ENCODE measurements around the gene CENPP. TPM values are rescaled to one million over a fixed set of nuclear protein-coding genes. Genes with fewer than 3 reads are reported as not detected.

The CENPP gene
- polyA plus RNA-seq, 4 donors: 0.22 to 3.5 (median 2.0) TPM

- no peak overlapping the region for H3K27ac ChIP-seq (ENCODE audit: low read depth in 1 of 3, low read length in 2 of 3)
- no peak for FAIRE-seq
Measured at GRCh38 chr9:92500725-92501124, 175.0 kb downstream of the CENPP start.

DNA sequence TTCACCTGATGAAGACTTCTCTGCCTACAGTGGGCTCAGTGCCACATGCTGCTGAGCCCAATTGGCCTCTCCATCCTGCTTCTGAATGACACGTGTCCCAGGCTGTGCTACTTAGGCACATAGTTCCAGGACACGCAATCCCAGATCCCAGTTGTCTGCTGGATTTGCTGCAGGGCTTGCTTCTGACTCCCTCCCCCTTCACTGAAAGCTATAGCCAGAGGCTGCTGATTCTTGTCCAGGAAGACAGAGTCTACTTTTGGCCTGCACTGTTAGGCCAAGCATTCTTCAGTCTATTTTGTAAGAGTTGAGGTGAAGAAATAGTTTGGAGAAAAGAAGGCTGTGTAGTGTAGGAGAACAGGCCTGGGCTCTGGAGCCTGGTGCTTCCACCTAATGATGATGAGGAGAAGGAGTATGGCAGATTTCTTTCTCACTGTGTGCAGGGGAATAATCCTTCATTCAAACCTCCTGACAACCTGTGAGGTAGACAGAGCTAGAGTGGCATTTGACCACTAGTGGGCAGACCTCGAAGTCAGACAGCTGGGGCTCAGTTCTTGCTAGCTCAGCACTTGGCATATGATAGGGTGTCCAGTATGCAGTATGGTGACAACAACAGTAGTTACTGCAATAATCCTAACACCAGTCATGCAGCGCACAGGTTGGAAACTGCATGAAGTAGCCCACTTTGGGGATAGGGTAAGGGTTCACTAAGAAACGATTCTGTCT, 176.1 kb downstream of the CENPP start:
- no peaks in the 10 kb centered on the region for H3K27me3 ChIP-seq (ENCODE audit: control insufficient read depth in 3 of 3, insufficient read depth in 3 of 3, low read length in 3 of 3)
- DNase-seq: peak; percentile 68 to 73
- H3K9me3 ChIP-seq (ENCODE audit: control insufficient read depth in 2 of 2, insufficient read depth in 1 of 2, low read depth in 1 of 2, low read length in 1 of 2): no peaks in the 10 kb centered on the region
- H3K36me3 ChIP-seq (ENCODE audit: control insufficient read depth in 3 of 3, insufficient read depth in 2 of 3, low read depth in 1 of 3, low read length in 3 of 3): no peaks in the 10 kb centered on the region
- 75 to 78% (median 76%) methylated on average over 5 of the region's 5 CpGs for WGBS, 3 donors
- H3K27ac ChIP-seq (ENCODE audit: low read depth in 1 of 3, low read length in 2 of 3): peak overlapping the region in 1 of 3 donors; percentile 1
- no peak overlapping the region for H3K4me3 ChIP-seq (ENCODE audit: low read depth in 1 of 3, low read length in 3 of 3)
- no peak for FAIRE-seq
- no peaks in the 10 kb centered on the region for H3K4me1 ChIP-seq (ENCODE audit: control insufficient read depth in 3 of 3, insufficient read depth in 2 of 3, low read depth in 1 of 3, low read length in 2 of 3)

More at GRCh38 chr9:92500725-92501124, 175.0 kb downstream of the CENPP start:
- Histone ChIP-seq H3K4me1 (ENCODE audit: control insufficient read depth in 3 of 3, insufficient read depth in 2 of 3, low read depth in 1 of 3, low read length in 2 of 3) (no peaks in the 10 kb centered on the region), H3K36me3 (ENCODE audit: control insufficient read depth in 3 of 3, insufficient read depth in 2 of 3, low read depth in 1 of 3, low read length in 3 of 3) (no peaks in the 10 kb centered on the region), H3K9me3 (ENCODE audit: control insufficient read depth in 2 of 2, insufficient read depth in 1 of 2, low read depth in 1 of 2, low read length in 1 of 2) (no peaks in the 10 kb centered on the region), H3K4me3 (ENCODE audit: low read depth in 1 of 3, low read length in 3 of 3) (no peak overlapping the region), H3K27me3 (ENCODE audit: control insufficient read depth in 3 of 3, insufficient read depth in 3 of 3, low read length in 3 of 3) (no peaks in the 10 kb centered on the region)
- 95 to 97% (median 96%) methylated on average over 5 of the region's 5 CpGs for WGBS, 3 donors
- DNase-seq: no peak

DNA sequence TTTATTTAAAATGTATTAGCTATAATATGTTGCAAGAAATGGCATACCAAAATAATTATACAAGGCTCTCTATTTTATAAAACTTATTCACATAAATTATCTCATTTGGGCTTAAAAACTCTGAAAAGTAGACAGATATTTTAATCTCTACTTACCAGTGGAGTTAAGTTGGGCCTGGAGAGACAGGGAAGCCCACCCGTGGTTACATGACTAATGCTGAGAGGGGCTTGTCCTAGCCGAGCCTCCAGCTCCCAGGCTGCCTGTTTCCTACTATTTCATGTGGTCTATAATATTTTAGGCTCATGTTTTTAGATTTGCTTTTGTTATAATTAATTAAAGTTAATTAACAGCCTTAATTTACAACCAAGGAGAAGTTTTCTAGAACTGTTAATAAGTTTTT, 177.4 kb downstream of the CENPP start:
- H3K4me3 ChIP-seq (ENCODE audit: low read depth in 1 of 3, low read length in 3 of 3): no peak overlapping the region
- H3K27me3 ChIP-seq (ENCODE audit: control insufficient read depth in 3 of 3, insufficient read depth in 3 of 3, low read length in 3 of 3): no peaks in the 10 kb centered on the region
- peaks cover 0 to 12% (median 0%) of the 10 kb centered on the region in 3 donors for H3K4me1 ChIP-seq (ENCODE audit: control insufficient read depth in 3 of 3, insufficient read depth in 2 of 3, low read depth in 1 of 3, low read length in 2 of 3)
- WGBS, 3 donors: 88 to 94% (median 92%) methylated on average over 2 of the region's 2 CpGs
- FAIRE-seq (no peak), DNase-seq (no peak)
- no peaks in the 10 kb centered on the region for H3K36me3 ChIP-seq (ENCODE audit: control insufficient read depth in 3 of 3, insufficient read depth in 2 of 3, low read depth in 1 of 3, low read length in 3 of 3)
- H3K27ac ChIP-seq (ENCODE audit: low read depth in 1 of 3, low read length in 2 of 3): no peak overlapping the region
- H3K9me3 ChIP-seq (ENCODE audit: control insufficient read depth in 2 of 2, insufficient read depth in 1 of 2, low read depth in 1 of 2, low read length in 1 of 2): no peaks in the 10 kb centered on the region

GRCh38 chr9:92504881-92505280, 179.1 kb downstream of the CENPP start:
- DNase-seq: no peak
- WGBS, 3 donors: 94 to 97% (median 96%) methylated on average over 2 of the region's 2 CpGs
- Histone ChIP-seq H3K9me3 (ENCODE audit: control insufficient read depth in 2 of 2, insufficient read depth in 1 of 2, low read depth in 1 of 2, low read length in 1 of 2) (no peaks in the 10 kb centered on the region), H3K27me3 (ENCODE audit: control insufficient read depth in 3 of 3, insufficient read depth in 3 of 3, low read length in 3 of 3) (no peaks in the 10 kb centered on the region), H3K27ac (ENCODE audit: low read depth in 1 of 3, low read length in 2 of 3) (no peak overlapping the region), H3K36me3 (ENCODE audit: control insufficient read depth in 3 of 3, insufficient read depth in 2 of 3, low read depth in 1 of 3, low read length in 3 of 3) (no peaks in the 10 kb centered on the region), H3K4me3 (ENCODE audit: low read depth in 1 of 3, low read length in 3 of 3) (no peak overlapping the region), H3K4me1 (ENCODE audit: control insufficient read depth in 3 of 3, insufficient read depth in 2 of 3, low read depth in 1 of 3, low read length in 2 of 3) (peaks cover 0 to 13% (median 0%) of the 10 kb centered on the region in 3 donors)
- FAIRE-seq: no peak

GRCh38 chr9:92506184-92506857, 180.6 kb downstream of the CENPP start:
- Histone ChIP-seq H3K4me1 (ENCODE audit: control insufficient read depth in 3 of 3, insufficient read depth in 2 of 3, low read depth in 1 of 3, low read length in 2 of 3) (peaks cover 0 to 13% (median 0%) of the 10 kb centered on the region in 3 donors), H3K4me3 (ENCODE audit: low read depth in 1 of 3, low read length in 3 of 3) (no peak overlapping the region), H3K36me3 (ENCODE audit: control insufficient read depth in 3 of 3, insufficient read depth in 2 of 3, low read depth in 1 of 3, low read length in 3 of 3) (no peaks in the 10 kb centered on the region), H3K27me3 (ENCODE audit: control insufficient read depth in 3 of 3, insufficient read depth in 3 of 3, low read length in 3 of 3) (no peaks in the 10 kb centered on the region), H3K9me3 (ENCODE audit: control insufficient read depth in 2 of 2, insufficient read depth in 1 of 2, low read depth in 1 of 2, low read length in 1 of 2) (no peaks in the 10 kb centered on the region), H3K27ac (ENCODE audit: low read depth in 1 of 3, low read length in 2 of 3) (peak overlapping the region in 2 of 3 donors; percentile 26 to 33)
- DNase-seq: no peak
- no peak for FAIRE-seq
- WGBS, 3 donors: 67 to 95% (median 91%) methylated on average over 3 of the region's 3 CpGs

GRCh38 chr9:92507005-92507404, 181.3 kb downstream of the CENPP start:
- H3K4me3 ChIP-seq (ENCODE audit: low read depth in 1 of 3, low read length in 3 of 3): no peak overlapping the region
- no peaks in the 10 kb centered on the region for H3K36me3 ChIP-seq (ENCODE audit: control insufficient read depth in 3 of 3, insufficient read depth in 2 of 3, low read depth in 1 of 3, low read length in 3 of 3)
- H3K27ac ChIP-seq (ENCODE audit: low read depth in 1 of 3, low read length in 2 of 3): peak overlapping the region in 1 of 3 donors; percentile 22
- DNase-seq: peak in 1 of 2 donors; percentile 6
- FAIRE-seq: no peak
- H3K4me1 ChIP-seq (ENCODE audit: control insufficient read depth in 3 of 3, insufficient read depth in 2 of 3, low read depth in 1 of 3, low read length in 2 of 3): peaks cover 0 to 13% (median 0%) of the 10 kb centered on the region in 3 donors
- WGBS, 3 donors: 78 to 90% (median 84%) methylated on average over 2 of the region's 2 CpGs
- H3K27me3 ChIP-seq (ENCODE audit: control insufficient read depth in 3 of 3, insufficient read depth in 3 of 3, low read length in 3 of 3): no peaks in the 10 kb centered on the region
- no peaks in the 10 kb centered on the region for H3K9me3 ChIP-seq (ENCODE audit: control insufficient read depth in 2 of 2, insufficient read depth in 1 of 2, low read depth in 1 of 2, low read length in 1 of 2)

DNA sequence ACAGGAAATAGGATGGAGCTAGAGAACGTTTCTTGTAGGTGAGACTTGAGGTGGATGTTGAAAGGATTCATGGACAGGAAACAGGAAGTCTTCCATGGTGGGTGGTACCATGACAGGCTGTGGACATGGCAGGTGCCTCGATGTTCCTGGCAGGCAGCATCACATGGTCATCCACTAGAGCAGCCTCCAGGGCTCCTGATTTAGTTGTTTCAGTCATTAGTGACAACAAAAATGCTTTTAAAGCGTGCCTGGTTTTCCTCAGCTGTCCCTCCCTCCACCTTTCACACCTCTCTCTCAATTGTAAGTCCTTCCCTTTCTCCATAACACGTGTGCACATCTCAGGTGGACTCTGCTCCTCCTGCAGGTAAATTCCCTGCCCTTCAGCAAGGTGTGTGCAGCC, 181.7 kb downstream of the CENPP start:
- H3K4me3 ChIP-seq (ENCODE audit: low read depth in 1 of 3, low read length in 3 of 3): no peak overlapping the region
- H3K27ac ChIP-seq (ENCODE audit: low read depth in 1 of 3, low read length in 2 of 3): no peak overlapping the region
- H3K4me1 ChIP-seq (ENCODE audit: control insufficient read depth in 3 of 3, insufficient read depth in 2 of 3, low read depth in 1 of 3, low read length in 2 of 3): peaks cover 0 to 13% (median 0%) of the 10 kb centered on the region in 3 donors
- H3K27me3 ChIP-seq (ENCODE audit: control insufficient read depth in 3 of 3, insufficient read depth in 3 of 3, low read length in 3 of 3): no peaks in the 10 kb centered on the region
- DNase-seq (peak; percentile 12 to 30), FAIRE-seq (no peak)
- WGBS, 3 donors: 43 to 60% (median 57%) methylated on average over 4 of the region's 4 CpGs
- H3K36me3 ChIP-seq (ENCODE audit: control insufficient read depth in 3 of 3, insufficient read depth in 2 of 3, low read depth in 1 of 3, low read length in 3 of 3): no peaks in the 10 kb centered on the region
- no peaks in the 10 kb centered on the region for H3K9me3 ChIP-seq (ENCODE audit: control insufficient read depth in 2 of 2, insufficient read depth in 1 of 2, low read depth in 1 of 2, low read length in 1 of 2)

DNA sequence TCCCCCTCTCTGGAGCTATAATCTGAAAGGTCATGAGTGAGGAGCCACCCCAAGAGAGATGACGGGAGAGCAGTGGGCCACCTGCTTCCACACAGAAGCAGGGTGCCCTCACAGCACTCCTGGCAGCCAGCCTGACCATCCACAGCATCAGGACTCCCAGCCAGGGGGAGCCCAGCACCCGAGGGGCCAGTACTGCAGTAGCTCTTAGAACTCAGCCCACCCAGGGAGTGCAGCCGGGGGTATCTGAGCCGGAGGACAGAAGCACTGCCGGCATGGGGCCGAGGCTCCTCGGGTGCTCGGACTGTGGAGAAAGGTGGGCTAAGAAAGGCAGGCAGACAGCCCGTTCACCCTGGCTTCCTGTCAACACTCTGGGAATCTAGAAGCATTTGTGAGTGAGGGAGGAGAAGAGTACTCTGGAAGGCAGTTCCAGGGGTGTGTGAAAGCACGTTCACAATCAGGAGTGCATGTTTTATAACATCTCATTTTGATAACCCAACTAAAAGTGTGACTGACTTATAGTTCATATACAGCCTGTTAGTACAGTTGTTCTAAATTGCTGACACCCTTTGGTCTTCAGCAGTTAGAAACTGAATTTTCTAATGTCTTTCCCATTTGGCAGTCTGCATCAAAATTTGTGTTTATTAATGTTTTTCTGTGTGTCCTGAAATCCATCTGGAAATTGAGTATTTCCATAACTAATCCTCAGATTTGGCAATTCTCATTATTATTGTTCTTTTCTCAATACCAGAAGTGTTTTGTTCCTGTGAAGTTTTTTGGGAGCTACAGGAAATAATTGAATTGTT, 182.5 kb downstream of the CENPP start:
- no peak for FAIRE-seq
- Histone ChIP-seq H3K4me1 (ENCODE audit: control insufficient read depth in 3 of 3, insufficient read depth in 2 of 3, low read depth in 1 of 3, low read length in 2 of 3) (peaks cover 0 to 19% (median 0%) of the 10 kb centered on the region in 3 donors), H3K4me3 (ENCODE audit: low read depth in 1 of 3, low read length in 3 of 3) (no peak overlapping the region), H3K36me3 (ENCODE audit: control insufficient read depth in 3 of 3, insufficient read depth in 2 of 3, low read depth in 1 of 3, low read length in 3 of 3) (no peaks in the 10 kb centered on the region), H3K9me3 (ENCODE audit: control insufficient read depth in 2 of 2, insufficient read depth in 1 of 2, low read depth in 1 of 2, low read length in 1 of 2) (no peaks in the 10 kb centered on the region), H3K27ac (ENCODE audit: low read depth in 1 of 3, low read length in 2 of 3) (no peak overlapping the region), H3K27me3 (ENCODE audit: control insufficient read depth in 3 of 3, insufficient read depth in 3 of 3, low read length in 3 of 3) (no peaks in the 10 kb centered on the region)
- 64 to 72% (median 70%) methylated on average over 10 of the region's 10 CpGs for WGBS, 3 donors
- peak in 1 of 2 donors; percentile 11 for DNase-seq

Data from small intestine (tissue), 7 donors.